Astrocyte of the cerebellum (primary cell): ENCODE data around the gene CALR3.
"Not testable (repeated sequence)": the region's sequence is repeated elsewhere in the genome, so short reads cannot be mapped to it uniquely, and the experiment has no call there.

Experiments used
- DNase-seq: peaks from one replicate; pipeline ENCODE4 v3.0.0-alpha.2; 2011; ENCODE audit warnings: low read depth
- H3K4me3 ChIP-seq: 2 replicates; pipeline ENCODE4 v1.5.1; 2011; ENCODE audit warnings: mild to moderate bottlenecking, low read depth, low read length, moderate library complexity
- in situ Hi-C: cut with HindIII; loops from 2 replicates; pipeline ENCODE4 v1.10.0; 2017; ENCODE audit warnings: low sequenced_read_pairs
- TF ChIP-seq, protein P1 (sequence below): IDR thresholded peaks from 2 replicates; pipeline ENCODE4 v1.5.1; 2012; ENCODE audit warnings: low read length, low read depth, moderate library complexity, mild to moderate bottlenecking; ENCODE audit errors: missing control alignments

Gene CALR3

DNA sequence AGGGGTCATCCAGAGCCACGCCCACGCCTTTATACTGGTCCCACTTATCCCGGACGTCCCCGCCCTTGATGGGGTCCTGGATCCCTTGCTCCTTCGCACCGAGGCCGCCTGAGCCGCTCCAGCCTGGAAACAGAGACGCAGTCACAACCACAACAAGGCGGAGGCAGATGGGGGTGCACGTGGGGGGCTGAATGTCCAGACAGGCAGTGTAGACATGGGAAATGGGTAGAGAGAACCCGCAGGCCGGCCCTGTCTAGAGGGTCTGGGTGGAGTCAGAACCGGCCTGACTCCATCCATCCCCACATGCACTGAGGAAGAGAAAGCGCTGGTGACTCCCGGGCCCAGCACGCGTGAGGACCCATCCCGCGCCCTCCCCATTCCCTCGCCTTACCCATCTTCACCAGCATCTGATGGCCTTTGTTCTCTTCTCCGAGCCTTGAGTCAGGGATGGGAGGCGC lies 23.3 kb upstream of the CALR3 start:
- DNase-seq, result no peak
- in situ Hi-C loops, result no loop called here
- TF ChIP-seq, protein P1, sequence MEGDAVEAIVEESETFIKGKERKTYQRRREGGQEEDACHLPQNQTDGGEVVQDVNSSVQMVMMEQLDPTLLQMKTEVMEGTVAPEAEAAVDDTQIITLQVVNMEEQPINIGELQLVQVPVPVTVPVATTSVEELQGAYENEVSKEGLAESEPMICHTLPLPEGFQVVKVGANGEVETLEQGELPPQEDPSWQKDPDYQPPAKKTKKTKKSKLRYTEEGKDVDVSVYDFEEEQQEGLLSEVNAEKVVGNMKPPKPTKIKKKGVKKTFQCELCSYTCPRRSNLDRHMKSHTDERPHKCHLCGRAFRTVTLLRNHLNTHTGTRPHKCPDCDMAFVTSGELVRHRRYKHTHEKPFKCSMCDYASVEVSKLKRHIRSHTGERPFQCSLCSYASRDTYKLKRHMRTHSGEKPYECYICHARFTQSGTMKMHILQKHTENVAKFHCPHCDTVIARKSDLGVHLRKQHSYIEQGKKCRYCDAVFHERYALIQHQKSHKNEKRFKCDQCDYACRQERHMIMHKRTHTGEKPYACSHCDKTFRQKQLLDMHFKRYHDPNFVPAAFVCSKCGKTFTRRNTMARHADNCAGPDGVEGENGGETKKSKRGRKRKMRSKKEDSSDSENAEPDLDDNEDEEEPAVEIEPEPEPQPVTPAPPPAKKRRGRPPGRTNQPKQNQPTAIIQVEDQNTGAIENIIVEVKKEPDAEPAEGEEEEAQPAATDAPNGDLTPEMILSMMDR, result no peak
- no peak overlapping the region for H3K4me3 ChIP-seq

- TF ChIP-seq, protein P1, result no peak
- no peak for DNase-seq
- no peak overlapping the region for H3K4me3 ChIP-seq
- in situ Hi-C loops, result no loop called here
Measured at GRCh38 chr19:16518483-16519229, 22.7 kb upstream of the CALR3 start.

- TF ChIP-seq, protein P1, result no peak
- no peak for DNase-seq
- in situ Hi-C loops, result no loop called here
- H3K4me3 ChIP-seq, result no peak overlapping the region
Measured at GRCh38 chr19:16518061-16518460, 22.1 kb upstream of the CALR3 start.

GRCh38 chr19:16516923-16517610 lies 21.1 kb upstream of the CALR3 start:
- in situ Hi-C loops, result no loop called here
- no peak for DNase-seq
- TF ChIP-seq, protein P1, result no peak

GRCh38 chr19:16516381-16516780 lies 20.4 kb upstream of the CALR3 start:
- in situ Hi-C loops, result no loop called here
- no peak for DNase-seq

More at GRCh38 chr19:16516923-16517610, 21.1 kb upstream of the CALR3 start:
- no peak overlapping the region for H3K4me3 ChIP-seq

DNA sequence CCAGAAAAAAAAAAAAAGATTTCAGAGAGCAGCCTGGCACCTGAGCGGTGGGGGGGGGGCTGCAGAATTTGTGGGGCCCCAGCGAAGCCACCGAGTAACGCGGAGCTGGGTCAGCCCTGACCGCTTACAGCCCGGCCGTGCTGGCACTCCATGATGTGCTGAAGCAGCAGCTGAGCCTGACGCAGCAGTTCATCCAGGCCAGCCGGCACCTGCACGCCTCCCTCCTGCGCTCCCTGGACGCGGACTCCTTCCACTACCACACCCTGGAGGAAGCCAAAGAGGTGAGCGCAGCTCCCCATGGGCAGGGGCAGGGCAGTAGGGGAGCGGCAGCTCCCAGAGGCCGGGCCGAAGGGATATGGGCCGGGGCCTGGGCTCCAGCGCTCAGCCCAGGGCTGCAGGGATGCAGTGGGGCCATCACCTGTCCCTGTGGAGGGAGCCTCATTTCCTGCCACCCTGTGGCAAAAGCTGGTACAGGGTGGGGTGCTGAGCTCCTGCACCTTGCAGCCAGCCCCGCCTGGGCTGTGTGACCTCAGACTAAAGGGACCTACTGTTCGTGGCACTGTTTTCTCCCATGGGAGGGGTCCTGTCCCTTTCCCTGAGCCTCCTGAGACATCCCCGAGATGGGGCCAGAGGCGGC lies 18.5 kb upstream of the CALR3 start:
- in situ Hi-C loops, result no loop called here
- no peak for DNase-seq
- no peak overlapping the region for H3K4me3 ChIP-seq
- TF ChIP-seq, protein P1, result no peak

More at GRCh38 chr19:16516381-16516780, 20.4 kb upstream of the CALR3 start:
- TF ChIP-seq, protein P1, result no peak
- no peak overlapping the region for H3K4me3 ChIP-seq

DNA sequence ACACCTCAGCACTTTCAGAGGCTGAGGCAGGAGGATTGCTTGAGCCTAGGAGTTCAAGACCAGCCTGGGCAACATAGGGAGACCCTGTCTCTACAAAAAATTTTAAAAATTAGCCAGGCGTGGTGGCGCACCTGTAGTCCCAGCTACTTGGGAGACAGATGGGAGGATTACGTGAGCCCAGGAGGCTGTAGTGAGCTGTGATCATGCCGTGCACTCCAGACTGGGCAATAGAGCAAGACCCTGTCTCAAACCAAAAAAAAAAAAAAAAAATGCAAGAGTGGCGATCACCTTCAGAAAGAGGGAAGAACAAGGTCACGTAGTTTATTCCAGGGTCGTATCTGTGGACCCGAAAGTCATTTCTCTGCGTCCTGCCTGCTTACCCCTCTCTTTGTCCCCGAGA lies 16.6 kb upstream of the CALR3 start:
- DNase-seq, H3K4me3 ChIP-seq, in situ Hi-C loops: not testable (repeated sequence)
